ENCODE results near the gene POLR2F. TPM values are rescaled to one million over a fixed set of nuclear protein-coding genes. Genes with fewer than 3 reads are reported as not detected.
A peak's percentile ranks its signal among the peaks of the same experiment; 100 is the strongest.
"Not testable (repeated sequence)": the region's sequence is repeated elsewhere in the genome, so short reads cannot be mapped to it uniquely, and the experiment has no call there.

POLR2F gene
- total RNA-seq, 1 donor from 2014 or later, result 75.5 TPM

GRCh38 chr22:37951305-37951704 lies 2.2 kb upstream of the POLR2F start:
- H3K4me2 ChIP-seq, result peak overlapping the region; percentile 22
- peak overlapping the region; percentile 68 for H3K27ac Mint-ChIP-seq

GRCh38 chr22:37952629-37953028 lies 870 bp upstream of the POLR2F start:
- Histone ChIP-seq H3K4me3 (peak overlapping the region; percentile 83), H3K79me2 (ENCODE audit: low read depth) (peaks cover 31% of the 10 kb centered on the region), H3K4me2 (peak overlapping the region; percentile 86), H2AFZ (replicated peaks) (peak overlapping the region; percentile 96), H3K27me3 (peaks cover 15% of the 10 kb centered on the region), H3K4me1 (peaks cover 14% of the 10 kb centered on the region), H3F3A (ENCODE audit: low read depth) (peaks cover 12% of the 10 kb centered on the region)
- H3K36me3 Mint-ChIP-seq; H3K27ac Mint-ChIP-seq; H3K9me3 Mint-ChIP-seq; DNase-seq (ENCODE audit: low spot score); H3K27ac ChIP-seq; H3K9me3 ChIP-seq (ENCODE audit: low read depth); H3K36me3 ChIP-seq; H4K20me1 ChIP-seq (ENCODE audit: low read depth); H3K9ac ChIP-seq; H3K27me3 Mint-ChIP-seq (ENCODE audit: insufficient read depth, low read depth): not testable (repeated sequence)
- peak overlapping the region; percentile 100 for H3K4me3 Mint-ChIP-seq
- H3K4me1 Mint-ChIP-seq, result peaks cover 24% of the 10 kb centered on the region
- peak; percentile 32 for TF ChIP-seq EZH2 (IDR thresholded peaks at IDR 0.05)

More at GRCh38 chr22:37951305-37951704, 2.2 kb upstream of the POLR2F start:
- Mint-ChIP-seq H3K9me3 (no peaks in the 10 kb centered on the region), H3K27me3 (ENCODE audit: insufficient read depth, low read depth) (no peaks in the 10 kb centered on the region), H3K4me1 (peaks cover 24% of the 10 kb centered on the region), H3K4me3 (peak overlapping the region; percentile 69), H3K36me3 (peaks cover 2% of the 10 kb centered on the region)
- Histone ChIP-seq H2AFZ (replicated peaks) (no peak overlapping the region), H3K9me3 (ENCODE audit: low read depth) (no peaks in the 10 kb centered on the region), H3K36me3 (no peaks in the 10 kb centered on the region), H3K27ac (no peak overlapping the region), H4K20me1 (ENCODE audit: low read depth) (peaks cover 5% of the 10 kb centered on the region), H3K27me3 (peaks cover 15% of the 10 kb centered on the region), H3K9ac (no peak overlapping the region), H3K79me2 (ENCODE audit: low read depth) (peaks cover 28% of the 10 kb centered on the region), H3K4me1 (peaks cover 14% of the 10 kb centered on the region), H3F3A (ENCODE audit: low read depth) (peaks cover 12% of the 10 kb centered on the region), H3K4me3 (no peak overlapping the region)
- no peak for TF ChIP-seq EZH2 (IDR thresholded peaks at IDR 0.05)
- TF ChIP-seq EZH2phosphoT487 (IDR thresholded peaks at IDR 0.05), result no peak
- peak; percentile 25 for TF ChIP-seq CTCF (IDR thresholded peaks at IDR 0.05)
- peak; percentile 63 for DNase-seq (ENCODE audit: low spot score)

- peaks cover 31% of the 10 kb centered on the region for H3K79me2 ChIP-seq (ENCODE audit: low read depth)
- H3K27me3 ChIP-seq, result peaks cover 15% of the 10 kb centered on the region
- peaks cover 14% of the 10 kb centered on the region for H3K4me1 ChIP-seq
- no peak overlapping the region for H3K9ac ChIP-seq
- H3K36me3 ChIP-seq, result no peaks in the 10 kb centered on the region
- H3K27ac ChIP-seq, result no peak overlapping the region
- no peaks in the 10 kb centered on the region for H3K9me3 Mint-ChIP-seq
- H3F3A ChIP-seq (ENCODE audit: low read depth), result peaks cover 12% of the 10 kb centered on the region
- peak overlapping the region; percentile 96 for H2AFZ ChIP-seq (replicated peaks)
- no peaks in the 10 kb centered on the region for H3K9me3 ChIP-seq (ENCODE audit: low read depth)
- peaks cover 10% of the 10 kb centered on the region for H3K36me3 Mint-ChIP-seq
- H3K4me2 ChIP-seq, result peak overlapping the region; percentile 86
- peaks cover 5% of the 10 kb centered on the region for H4K20me1 ChIP-seq (ENCODE audit: low read depth)
- H3K4me1 Mint-ChIP-seq, result peaks cover 24% of the 10 kb centered on the region
- TF ChIP-seq EZH2phosphoT487 (IDR thresholded peaks at IDR 0.05), result no peak
- TF ChIP-seq CTCF (IDR thresholded peaks at IDR 0.05), result no peak
- TF ChIP-seq EZH2 (IDR thresholded peaks at IDR 0.05), result no peak
- H3K27me3 Mint-ChIP-seq (ENCODE audit: insufficient read depth, low read depth), result no peaks in the 10 kb centered on the region
- H3K4me3 ChIP-seq, result peak overlapping the region; percentile 83
- H3K27ac Mint-ChIP-seq, result peak overlapping the region; percentile 57
- DNase-seq (ENCODE audit: low spot score), result peak; percentile 29
- peak overlapping the region; percentile 100 for H3K4me3 Mint-ChIP-seq
These were observed 450 bp upstream of the POLR2F start for GRCh38 chr22:37953062-37953436.

GRCh38 chr22:37954686-37955085 lies 1.2 kb downstream of the POLR2F start:
- Mint-ChIP-seq H3K36me3 (peaks cover 22% of the 10 kb centered on the region), H3K27me3 (ENCODE audit: insufficient read depth, low read depth) (no peaks in the 10 kb centered on the region), H3K27ac (no peak overlapping the region), H3K9me3 (no peaks in the 10 kb centered on the region), H3K4me3 (peak overlapping the region; percentile 100), H3K4me1 (peaks cover 24% of the 10 kb centered on the region)
- peaks cover 31% of the 10 kb centered on the region for H3K79me2 ChIP-seq (ENCODE audit: low read depth)
- peaks cover 15% of the 10 kb centered on the region for H3K27me3 ChIP-seq
- H3K4me2 ChIP-seq, result peak overlapping the region; percentile 86
- peak overlapping the region; percentile 56 for H3K9ac ChIP-seq
- peaks cover 5% of the 10 kb centered on the region for H4K20me1 ChIP-seq (ENCODE audit: low read depth)
- H2AFZ ChIP-seq (replicated peaks), result no peak overlapping the region
- peak overlapping the region; percentile 83 for H3K4me3 ChIP-seq
- TF ChIP-seq CTCF (IDR thresholded peaks at IDR 0.05) (no peak), EZH2 (IDR thresholded peaks at IDR 0.05) (no peak), EZH2phosphoT487 (IDR thresholded peaks at IDR 0.05) (no peak)
- DNase-seq (ENCODE audit: low spot score), result no peak
- no peak overlapping the region for H3K27ac ChIP-seq
- H3F3A ChIP-seq (ENCODE audit: low read depth), result peaks cover 12% of the 10 kb centered on the region
- no peaks in the 10 kb centered on the region for H3K9me3 ChIP-seq (ENCODE audit: low read depth)
- no peaks in the 10 kb centered on the region for H3K36me3 ChIP-seq
- peaks cover 14% of the 10 kb centered on the region for H3K4me1 ChIP-seq

GRCh38 chr22:37955825-37956397 lies 2.4 kb downstream of the POLR2F start:
- H3K4me3 Mint-ChIP-seq; H3K4me3 ChIP-seq; H3K27me3 Mint-ChIP-seq (ENCODE audit: insufficient read depth, low read depth); H3K4me2 ChIP-seq; H3K27ac ChIP-seq; H3K9me3 ChIP-seq (ENCODE audit: low read depth); H3K36me3 ChIP-seq; H2AFZ ChIP-seq (replicated peaks); H3K27ac Mint-ChIP-seq; DNase-seq (ENCODE audit: low spot score); H3K9ac ChIP-seq; H4K20me1 ChIP-seq (ENCODE audit: low read depth); H3K9me3 Mint-ChIP-seq: not testable (repeated sequence)
- Histone ChIP-seq H3K4me1 (peaks cover 14% of the 10 kb centered on the region), H3K79me2 (ENCODE audit: low read depth) (peaks cover 31% of the 10 kb centered on the region), H3F3A (ENCODE audit: low read depth) (peaks cover 11% of the 10 kb centered on the region), H3K27me3 (peaks cover 15% of the 10 kb centered on the region)
- Mint-ChIP-seq H3K36me3 (peaks cover 25% of the 10 kb centered on the region), H3K4me1 (peaks cover 24% of the 10 kb centered on the region)

Measured in neural progenitor cell (in vitro differentiated cells).